Tibial nerve (tissue), 4 donors: ENCODE data around the gene CACNA1S.

Experiments
- EP300 ChIP-seq, 2 donors: sonication (generic); formaldehyde crosslinking; IDR thresholded peaks; one replicate each; pipeline ENCODE4 v1.6.1; 2017; ENCODE audit warnings: antibody characterized with exemption in 2 of 2, mild to moderate bottlenecking in 1 of 2
- POLR2A ChIP-seq, 2 donors: fragments of 450-650 bp; IDR thresholded peaks; one replicate each; pipeline ENCODE4 v1.6.1; 2017; ENCODE audit warnings: antibody characterized with exemption in 2 of 2, mild to moderate bottlenecking in 2 of 2, moderate library complexity in 2 of 2
- TF ChIP-seq, protein P1 (sequence below), 5 experiments: fragments of 200-600 bp in 3 of 5; fragments of 450-650 bp in 2 of 5; sonication (generic) in 3 of 5; IDR thresholded peaks; one replicate each; pipeline ENCODE4 v1.5.1; 2016 to 2019; ENCODE audit warnings: antibody characterized with exemption in 5 of 5, mild to moderate bottlenecking in 3 of 5, moderate library complexity in 2 of 5

DNA sequence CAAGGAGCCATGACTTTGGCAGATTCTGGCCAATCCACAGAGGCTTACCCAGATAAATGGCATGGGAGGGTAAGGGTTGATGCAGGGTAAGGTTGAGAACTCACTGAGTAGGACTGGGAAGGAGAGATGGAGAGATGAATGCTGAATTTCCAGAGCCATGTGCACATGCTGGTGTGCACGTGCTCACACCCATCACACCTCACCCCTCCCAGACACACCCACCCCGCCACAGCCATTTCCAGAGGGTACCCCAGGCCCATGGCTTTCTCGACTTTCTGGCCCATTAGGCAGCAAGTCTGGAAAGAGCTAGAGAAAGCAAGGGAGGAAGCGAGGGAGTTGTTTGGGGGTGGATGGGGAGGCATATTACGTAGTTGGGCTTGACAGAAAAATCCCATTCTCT, 1.6 kb downstream of the CACNA1S start:
- TF ChIP-seq, protein P1, sequence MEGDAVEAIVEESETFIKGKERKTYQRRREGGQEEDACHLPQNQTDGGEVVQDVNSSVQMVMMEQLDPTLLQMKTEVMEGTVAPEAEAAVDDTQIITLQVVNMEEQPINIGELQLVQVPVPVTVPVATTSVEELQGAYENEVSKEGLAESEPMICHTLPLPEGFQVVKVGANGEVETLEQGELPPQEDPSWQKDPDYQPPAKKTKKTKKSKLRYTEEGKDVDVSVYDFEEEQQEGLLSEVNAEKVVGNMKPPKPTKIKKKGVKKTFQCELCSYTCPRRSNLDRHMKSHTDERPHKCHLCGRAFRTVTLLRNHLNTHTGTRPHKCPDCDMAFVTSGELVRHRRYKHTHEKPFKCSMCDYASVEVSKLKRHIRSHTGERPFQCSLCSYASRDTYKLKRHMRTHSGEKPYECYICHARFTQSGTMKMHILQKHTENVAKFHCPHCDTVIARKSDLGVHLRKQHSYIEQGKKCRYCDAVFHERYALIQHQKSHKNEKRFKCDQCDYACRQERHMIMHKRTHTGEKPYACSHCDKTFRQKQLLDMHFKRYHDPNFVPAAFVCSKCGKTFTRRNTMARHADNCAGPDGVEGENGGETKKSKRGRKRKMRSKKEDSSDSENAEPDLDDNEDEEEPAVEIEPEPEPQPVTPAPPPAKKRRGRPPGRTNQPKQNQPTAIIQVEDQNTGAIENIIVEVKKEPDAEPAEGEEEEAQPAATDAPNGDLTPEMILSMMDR (IDR thresholded peaks at IDR 0.05) = no peak
- TF ChIP-seq POLR2A (IDR thresholded peaks at IDR 0.05) = no peak
- TF ChIP-seq EP300 (IDR thresholded peaks at IDR 0.05) = no peak
